ENCODE measurements around the gene GRM4.
"Not testable (repeated sequence)": the region's sequence is repeated elsewhere in the genome, so short reads cannot be mapped to it uniquely, and the experiment has no call there.

GRM4 gene

GRCh38 chr6:34020278-34020677 lies 125.6 kb downstream of the GRM4 start:
- no peaks in the 10 kb centered on the region for H3K4me1 Mint-ChIP-seq (ENCODE audit: low read depth)
- H3K27me3 Mint-ChIP-seq, result no peaks in the 10 kb centered on the region
- no peak overlapping the region for H3K27ac Mint-ChIP-seq
- no peaks in the 10 kb centered on the region for H3K9me3 Mint-ChIP-seq (ENCODE audit: low read depth)
- no peaks in the 10 kb centered on the region for H3K36me3 Mint-ChIP-seq
- H3K4me3 Mint-ChIP-seq, result no peak overlapping the region

GRCh38 chr6:34018961-34019606 lies 126.8 kb downstream of the GRM4 start:
- H3K36me3 Mint-ChIP-seq, result no peaks in the 10 kb centered on the region
- H3K27ac Mint-ChIP-seq, result no peak overlapping the region
- no peaks in the 10 kb centered on the region for H3K9me3 Mint-ChIP-seq (ENCODE audit: low read depth)

GRCh38 chr6:34018026-34018425 lies 127.9 kb downstream of the GRM4 start:
- H3K4me1 Mint-ChIP-seq (ENCODE audit: low read depth), result no peaks in the 10 kb centered on the region
- no peaks in the 10 kb centered on the region for H3K9me3 Mint-ChIP-seq (ENCODE audit: low read depth)
- H3K27ac Mint-ChIP-seq, result no peak overlapping the region
- no peaks in the 10 kb centered on the region for H3K36me3 Mint-ChIP-seq
- no peak overlapping the region for H3K4me3 Mint-ChIP-seq
- no peaks in the 10 kb centered on the region for H3K27me3 Mint-ChIP-seq

More at GRCh38 chr6:34018961-34019606, 126.8 kb downstream of the GRM4 start:
- Mint-ChIP-seq H3K27me3 (no peaks in the 10 kb centered on the region), H3K4me1 (ENCODE audit: low read depth) (no peaks in the 10 kb centered on the region), H3K4me3 (no peak overlapping the region)

- no peaks in the 10 kb centered on the region for H3K27me3 Mint-ChIP-seq
- H3K36me3 Mint-ChIP-seq, result no peaks in the 10 kb centered on the region
- H3K4me1 Mint-ChIP-seq (ENCODE audit: low read depth), result no peaks in the 10 kb centered on the region
- H3K27ac Mint-ChIP-seq, result no peak overlapping the region
- no peak overlapping the region for H3K4me3 Mint-ChIP-seq
- H3K9me3 Mint-ChIP-seq (ENCODE audit: low read depth), result no peaks in the 10 kb centered on the region
Observed at GRCh38 chr6:34017106-34017805, 128.6 kb downstream of the GRM4 start.

GRCh38 chr6:34016573-34016972 lies 129.3 kb downstream of the GRM4 start:
- not testable (repeated sequence) for H3K27ac Mint-ChIP-seq; H3K4me1 Mint-ChIP-seq (ENCODE audit: low read depth); H3K27me3 Mint-ChIP-seq; H3K36me3 Mint-ChIP-seq; H3K9me3 Mint-ChIP-seq (ENCODE audit: low read depth); H3K4me3 Mint-ChIP-seq

GRCh38 chr6:34015586-34015985 lies 130.3 kb downstream of the GRM4 start:
- H3K9me3 Mint-ChIP-seq (ENCODE audit: low read depth), result no peaks in the 10 kb centered on the region
- no peaks in the 10 kb centered on the region for H3K4me1 Mint-ChIP-seq (ENCODE audit: low read depth)
- H3K4me3 Mint-ChIP-seq, result no peak overlapping the region
- no peaks in the 10 kb centered on the region for H3K36me3 Mint-ChIP-seq
- no peak overlapping the region for H3K27ac Mint-ChIP-seq
- no peaks in the 10 kb centered on the region for H3K27me3 Mint-ChIP-seq

- H3K27me3 Mint-ChIP-seq, result peaks cover 4% of the 10 kb centered on the region
- H3K9me3 Mint-ChIP-seq (ENCODE audit: low read depth), result no peaks in the 10 kb centered on the region
- H3K27ac Mint-ChIP-seq, result no peak overlapping the region
- H3K4me3 Mint-ChIP-seq, result no peak overlapping the region
- H3K4me1 Mint-ChIP-seq (ENCODE audit: low read depth), result no peaks in the 10 kb centered on the region
- H3K36me3 Mint-ChIP-seq, result no peaks in the 10 kb centered on the region
Observed at GRCh38 chr6:34011264-34011663, 134.6 kb downstream of the GRM4 start.

GRCh38 chr6:34005901-34006531 lies 139.9 kb downstream of the GRM4 start:
- Mint-ChIP-seq H3K4me1 (ENCODE audit: low read depth) (no peaks in the 10 kb centered on the region), H3K36me3 (no peaks in the 10 kb centered on the region), H3K9me3 (ENCODE audit: low read depth) (no peaks in the 10 kb centered on the region), H3K27me3 (peaks cover 4% of the 10 kb centered on the region), H3K4me3 (no peak overlapping the region), H3K27ac (no peak overlapping the region)

GRCh38 chr6:34004706-34005105 lies 141.2 kb downstream of the GRM4 start:
- Mint-ChIP-seq H3K9me3 (ENCODE audit: low read depth) (no peaks in the 10 kb centered on the region), H3K36me3 (no peaks in the 10 kb centered on the region), H3K27me3 (peaks cover 1% of the 10 kb centered on the region), H3K4me3 (no peak overlapping the region), H3K4me1 (ENCODE audit: low read depth) (no peaks in the 10 kb centered on the region), H3K27ac (no peak overlapping the region)

GRCh38 chr6:34003962-34004361 lies 141.9 kb downstream of the GRM4 start:
- Mint-ChIP-seq H3K27me3 (no peaks in the 10 kb centered on the region), H3K4me1 (ENCODE audit: low read depth) (no peaks in the 10 kb centered on the region), H3K27ac (no peak overlapping the region), H3K4me3 (no peak overlapping the region), H3K36me3 (no peaks in the 10 kb centered on the region), H3K9me3 (ENCODE audit: low read depth) (no peaks in the 10 kb centered on the region)

- no peaks in the 10 kb centered on the region for H3K4me1 Mint-ChIP-seq (ENCODE audit: low read depth)
- peaks cover 4% of the 10 kb centered on the region for H3K36me3 Mint-ChIP-seq
- H3K27ac Mint-ChIP-seq, result no peak overlapping the region
- H3K4me3 Mint-ChIP-seq, result no peak overlapping the region
- no peaks in the 10 kb centered on the region for H3K27me3 Mint-ChIP-seq
- peaks cover 5% of the 10 kb centered on the region for H3K9me3 Mint-ChIP-seq (ENCODE audit: low read depth)
Observed at GRCh38 chr6:34001706-34002621, 143.9 kb downstream of the GRM4 start.

GRCh38 chr6:34000281-34000680 lies 145.6 kb downstream of the GRM4 start:
- H3K27ac Mint-ChIP-seq, result no peak overlapping the region
- H3K27me3 Mint-ChIP-seq, result no peaks in the 10 kb centered on the region
- peaks cover 8% of the 10 kb centered on the region for H3K9me3 Mint-ChIP-seq (ENCODE audit: low read depth)
- peaks cover 4% of the 10 kb centered on the region for H3K36me3 Mint-ChIP-seq
- no peaks in the 10 kb centered on the region for H3K4me1 Mint-ChIP-seq (ENCODE audit: low read depth)
- no peak overlapping the region for H3K4me3 Mint-ChIP-seq

GRCh38 chr6:33999567-33999966 lies 146.3 kb downstream of the GRM4 start:
- Mint-ChIP-seq H3K4me3 (no peak overlapping the region), H3K27me3 (no peaks in the 10 kb centered on the region)

GRCh38 chr6:33998660-33999059 lies 147.2 kb downstream of the GRM4 start:
- H3K4me1 Mint-ChIP-seq (ENCODE audit: low read depth), result no peaks in the 10 kb centered on the region
- no peaks in the 10 kb centered on the region for H3K27me3 Mint-ChIP-seq
- H3K4me3 Mint-ChIP-seq, result no peak overlapping the region
- peaks cover 8% of the 10 kb centered on the region for H3K9me3 Mint-ChIP-seq (ENCODE audit: low read depth)
- no peak overlapping the region for H3K27ac Mint-ChIP-seq
- H3K36me3 Mint-ChIP-seq, result peaks cover 4% of the 10 kb centered on the region

More at GRCh38 chr6:33999567-33999966, 146.3 kb downstream of the GRM4 start:
- Mint-ChIP-seq H3K9me3 (ENCODE audit: low read depth) (peaks cover 8% of the 10 kb centered on the region), H3K36me3 (peaks cover 4% of the 10 kb centered on the region), H3K4me1 (ENCODE audit: low read depth) (no peaks in the 10 kb centered on the region), H3K27ac (no peak overlapping the region)

GRCh38 chr6:33997265-33997664 lies 148.6 kb downstream of the GRM4 start:
- Mint-ChIP-seq H3K36me3 (peaks cover 4% of the 10 kb centered on the region), H3K9me3 (ENCODE audit: low read depth) (peaks cover 8% of the 10 kb centered on the region), H3K27me3 (no peaks in the 10 kb centered on the region), H3K4me3 (no peak overlapping the region), H3K27ac (no peak overlapping the region), H3K4me1 (ENCODE audit: low read depth) (no peaks in the 10 kb centered on the region)
